Measurements from ENCODE around the gene MEGF11. TPM values are rescaled to one million over a fixed set of nuclear protein-coding genes. Genes with fewer than 3 reads are reported as not detected.

The MEGF11 gene
- total RNA-seq, 1 experiment from 2014 or later, result 1.2 TPM

DNA sequence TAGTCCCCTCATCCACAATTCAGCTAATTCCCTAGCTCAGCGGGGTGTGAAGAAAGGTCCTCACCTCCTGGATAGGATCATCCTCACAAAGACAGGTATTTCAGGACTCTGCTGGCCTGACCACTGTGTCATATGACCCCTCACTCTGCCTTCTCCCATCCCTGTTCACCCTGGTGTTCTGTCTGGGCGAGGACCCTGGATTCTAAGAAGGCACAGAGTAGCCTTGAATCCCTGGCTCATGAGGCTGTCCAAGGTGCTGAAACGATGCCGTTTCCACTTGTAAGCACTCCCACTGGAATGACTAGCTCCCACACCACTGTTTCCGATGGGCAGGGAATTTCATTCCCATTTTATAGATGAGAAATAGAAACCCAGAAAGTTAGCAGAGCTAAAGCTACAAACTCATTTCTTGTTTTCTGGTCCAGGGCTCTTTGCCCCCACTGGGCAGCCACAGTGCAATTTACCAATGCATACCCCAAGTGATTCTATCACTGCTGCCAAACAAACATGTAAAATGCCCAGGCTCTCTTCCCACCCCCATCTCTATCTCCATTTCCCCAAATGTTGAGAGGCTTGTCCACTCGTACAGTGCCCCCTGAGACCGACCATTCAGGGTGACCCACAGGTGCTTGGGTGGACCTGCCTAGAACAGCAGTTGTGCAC is 301.0 kb downstream of the MEGF11 start:
- no peak overlapping the region for H3K4ac ChIP-seq (ENCODE audit: low read depth, low read length)
- no peak overlapping the region for H4K5ac ChIP-seq (ENCODE audit: insufficient read length, low read depth, low read length)
- H3K56ac ChIP-seq (ENCODE audit: insufficient read length, low read depth, low read length), result no peak overlapping the region
- no peak overlapping the region for H2BK15ac ChIP-seq (ENCODE audit: low read depth, low read length)
- no peak overlapping the region for H3K23ac ChIP-seq (ENCODE audit: insufficient read length, low read depth, low read length)
- no peak overlapping the region for H2BK120ac ChIP-seq (ENCODE audit: low read depth, low read length, poor library complexity, severe bottlenecking)
- no peaks in the 10 kb centered on the region for H3K79me2 ChIP-seq (ENCODE audit: insufficient read depth, low read length)
- no peak overlapping the region for H2AK5ac ChIP-seq (ENCODE audit: insufficient read length, low read length)
- no peak overlapping the region for H3K14ac ChIP-seq (ENCODE audit: insufficient read depth, low read length)
- no peak overlapping the region for H3K9ac ChIP-seq (ENCODE audit: extremely low read depth, insufficient read length, low read length)
- H2BK12ac ChIP-seq (ENCODE audit: insufficient read length, low read depth, low read length), result no peak overlapping the region
- Mint-ChIP-seq H3K36me3 (ENCODE audit: insufficient read depth in 1 of 3, low read depth in 3 of 3) (no peaks in the 10 kb centered on the region), H3K27me3 (ENCODE audit: low read depth) (0 out of 2 replicates have a peak, but pooled peaks cover 1% of the 10 kb centered on the region), H3K9me3 (no peaks in the 10 kb centered on the region; a peak in 1 of 5 replicates), H3K4me3 (no peak overlapping the region), H3K4me1 (peaks cover 44 to 45% of the 10 kb centered on the region in 2 experiments), H3K27ac (no peak overlapping the region)
- H4K8ac ChIP-seq (replicated peaks; ENCODE audit: insufficient read length, low read depth, low read length), result no peak overlapping the region
- no peaks in the 10 kb centered on the region for H3K23me2 ChIP-seq (ENCODE audit: insufficient read length, low read depth, low read length, poor library complexity, severe bottlenecking)
- no peak overlapping the region for H3K18ac ChIP-seq (ENCODE audit: insufficient read length, low read depth, low read length)
- WGBS (ENCODE audit: extremely low coverage, insufficient read length, low lambda C conversion rate), result no CpG with 5 or more reads among the region's 7 CpGs
- H3K4me1 ChIP-seq (ENCODE audit: insufficient read depth, low read length), result peaks cover 22% of the 10 kb centered on the region
- H3K4me2 ChIP-seq (ENCODE audit: insufficient read depth, insufficient read length, low read length), result no peak overlapping the region
- H3T11ph ChIP-seq (ENCODE audit: low read length), result no peak overlapping the region
- no peaks in the 10 kb centered on the region for H3K9me3 ChIP-seq (ENCODE audit: control insufficient read depth, low read depth, low read length)
- DNase-seq, result peak; percentile 74
- H2BK5ac ChIP-seq (ENCODE audit: insufficient read length, low read length), result no peak overlapping the region
- H2AFZ ChIP-seq (ENCODE audit: low read length), result no peak overlapping the region
- no peaks in the 10 kb centered on the region for H3K27me3 ChIP-seq (ENCODE audit: insufficient read depth, low read length)
- no peaks in the 10 kb centered on the region for H4K20me1 ChIP-seq (ENCODE audit: control insufficient read depth, insufficient read depth, insufficient read length)
- H3K79me1 ChIP-seq (ENCODE audit: insufficient read depth, low read depth, low read length, poor library complexity, severe bottlenecking), result no peaks in the 10 kb centered on the region
- no peak overlapping the region for H2BK20ac ChIP-seq (ENCODE audit: low read depth, low read length, poor library complexity, severe bottlenecking)
- no peak overlapping the region for H3K27ac ChIP-seq (ENCODE audit: insufficient read length, low read depth, low read length)
- TF ChIP-seq, protein P1, sequence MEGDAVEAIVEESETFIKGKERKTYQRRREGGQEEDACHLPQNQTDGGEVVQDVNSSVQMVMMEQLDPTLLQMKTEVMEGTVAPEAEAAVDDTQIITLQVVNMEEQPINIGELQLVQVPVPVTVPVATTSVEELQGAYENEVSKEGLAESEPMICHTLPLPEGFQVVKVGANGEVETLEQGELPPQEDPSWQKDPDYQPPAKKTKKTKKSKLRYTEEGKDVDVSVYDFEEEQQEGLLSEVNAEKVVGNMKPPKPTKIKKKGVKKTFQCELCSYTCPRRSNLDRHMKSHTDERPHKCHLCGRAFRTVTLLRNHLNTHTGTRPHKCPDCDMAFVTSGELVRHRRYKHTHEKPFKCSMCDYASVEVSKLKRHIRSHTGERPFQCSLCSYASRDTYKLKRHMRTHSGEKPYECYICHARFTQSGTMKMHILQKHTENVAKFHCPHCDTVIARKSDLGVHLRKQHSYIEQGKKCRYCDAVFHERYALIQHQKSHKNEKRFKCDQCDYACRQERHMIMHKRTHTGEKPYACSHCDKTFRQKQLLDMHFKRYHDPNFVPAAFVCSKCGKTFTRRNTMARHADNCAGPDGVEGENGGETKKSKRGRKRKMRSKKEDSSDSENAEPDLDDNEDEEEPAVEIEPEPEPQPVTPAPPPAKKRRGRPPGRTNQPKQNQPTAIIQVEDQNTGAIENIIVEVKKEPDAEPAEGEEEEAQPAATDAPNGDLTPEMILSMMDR (conservative IDR thresholded peaks at IDR 0.05), result no peak
- H4K91ac ChIP-seq (ENCODE audit: insufficient read length, low read depth, low read length), result no peak overlapping the region
